ENCODE data around the gene NPFF. TPM values are rescaled to one million over a fixed set of nuclear protein-coding genes. Genes with fewer than 3 reads are reported as not detected.
A peak's percentile ranks its signal among the peaks of the same experiment; 100 is the strongest.

NPFF gene
- total RNA-seq, 1 experiment from 2014 or later = not detected

GRCh38 chr12:53499266-53500141 is 7.8 kb downstream of the NPFF start, which contains the start of gene MAP3K12:
Gene MAP3K12 (minus strand): TSS chr12:53499458. CDS start chr12:53487391, 12,067 bp downstream.
- H3K9me3 Mint-ChIP-seq (ENCODE audit: low read depth, unreplicated experiment) = no peaks in the 10 kb centered on the region
- intact Hi-C loops (cut with micrococcal nuclease; ENCODE audit: unreplicated experiment) = no loop called here
- no TSS peak for BruUV-seq (replicated peaks)
- TF ChIP-seq, protein P1, sequence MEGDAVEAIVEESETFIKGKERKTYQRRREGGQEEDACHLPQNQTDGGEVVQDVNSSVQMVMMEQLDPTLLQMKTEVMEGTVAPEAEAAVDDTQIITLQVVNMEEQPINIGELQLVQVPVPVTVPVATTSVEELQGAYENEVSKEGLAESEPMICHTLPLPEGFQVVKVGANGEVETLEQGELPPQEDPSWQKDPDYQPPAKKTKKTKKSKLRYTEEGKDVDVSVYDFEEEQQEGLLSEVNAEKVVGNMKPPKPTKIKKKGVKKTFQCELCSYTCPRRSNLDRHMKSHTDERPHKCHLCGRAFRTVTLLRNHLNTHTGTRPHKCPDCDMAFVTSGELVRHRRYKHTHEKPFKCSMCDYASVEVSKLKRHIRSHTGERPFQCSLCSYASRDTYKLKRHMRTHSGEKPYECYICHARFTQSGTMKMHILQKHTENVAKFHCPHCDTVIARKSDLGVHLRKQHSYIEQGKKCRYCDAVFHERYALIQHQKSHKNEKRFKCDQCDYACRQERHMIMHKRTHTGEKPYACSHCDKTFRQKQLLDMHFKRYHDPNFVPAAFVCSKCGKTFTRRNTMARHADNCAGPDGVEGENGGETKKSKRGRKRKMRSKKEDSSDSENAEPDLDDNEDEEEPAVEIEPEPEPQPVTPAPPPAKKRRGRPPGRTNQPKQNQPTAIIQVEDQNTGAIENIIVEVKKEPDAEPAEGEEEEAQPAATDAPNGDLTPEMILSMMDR (IDR thresholded peaks at IDR 0.05; ENCODE audit: unreplicated experiment) = no peak
- peak; percentile 32 for DNase-seq
- H3K4me3 Mint-ChIP-seq (ENCODE audit: low read depth, unreplicated experiment) = peak within 1 kb of the TSS; percentile 76
- peaks cover 10% of the 10 kb centered on the region for H3K27me3 Mint-ChIP-seq (ENCODE audit: unreplicated experiment)
- H3K27ac Mint-ChIP-seq (ENCODE audit: unreplicated experiment) = peak within 1 kb of the TSS; percentile 62
- CTCF ChIA-PET = interaction anchor here (0.6 kb wide), 1 partner anchor 15 kb away, joined by 4 read pairs; no protein-coding TSS in a partner anchor
- peaks cover 43% of the 10 kb centered on the region for H3K36me3 Mint-ChIP-seq (ENCODE audit: insufficient read depth, unreplicated experiment)
- H3K4me1 Mint-ChIP-seq (ENCODE audit: low read depth, unreplicated experiment) = peaks cover 29% of the 10 kb centered on the region

DNA sequence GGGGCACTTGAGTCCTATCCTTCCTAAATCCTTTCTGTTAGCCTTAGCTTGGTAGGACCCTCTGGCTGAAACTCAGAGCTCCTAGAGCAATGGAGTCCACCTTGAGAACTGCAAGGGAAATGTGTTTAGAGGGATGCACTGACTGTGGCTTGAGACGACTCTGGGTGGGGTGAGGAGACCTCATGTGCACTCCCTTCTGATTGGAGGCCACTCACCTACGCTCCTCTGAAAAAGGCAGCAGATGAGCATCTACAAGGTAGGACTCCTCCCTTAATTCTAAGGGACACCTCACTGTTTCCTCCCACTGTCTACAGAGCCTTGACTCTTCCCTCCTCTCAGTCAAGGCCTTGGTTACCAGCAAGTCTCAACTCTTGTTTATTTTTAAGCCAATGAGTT is 9.1 kb downstream of the NPFF start:
- no peak overlapping the region for H3K27ac Mint-ChIP-seq (ENCODE audit: unreplicated experiment)
- CTCF ChIA-PET = no interaction called here

DNA sequence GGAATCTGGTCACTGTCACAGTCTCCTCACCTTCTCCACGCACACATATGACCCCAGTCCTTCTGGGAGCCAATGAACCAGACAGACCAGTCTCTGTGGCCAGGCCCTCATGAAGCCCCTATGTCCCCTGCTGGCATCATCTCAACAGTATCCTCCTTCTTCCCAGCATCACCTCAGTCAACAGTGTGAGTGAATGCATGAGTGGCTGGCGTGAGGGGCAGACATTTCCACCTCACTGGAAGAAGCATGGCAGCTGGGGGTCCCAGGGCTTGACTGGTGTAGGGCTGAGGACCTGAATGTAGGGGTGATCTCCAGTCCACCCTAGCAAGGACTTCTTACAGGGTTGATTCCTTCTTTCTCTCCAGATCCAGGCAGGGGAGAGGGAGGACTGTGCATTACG is 9.8 kb downstream of the NPFF start:
- intact Hi-C loops (cut with micrococcal nuclease; ENCODE audit: unreplicated experiment) = no loop called here
- CTCF ChIA-PET = no interaction called here
- Mint-ChIP-seq H3K36me3 (ENCODE audit: insufficient read depth, unreplicated experiment) (peaks cover 50% of the 10 kb centered on the region), H3K9me3 (ENCODE audit: low read depth, unreplicated experiment) (no peaks in the 10 kb centered on the region), H3K4me1 (ENCODE audit: low read depth, unreplicated experiment) (peaks cover 43% of the 10 kb centered on the region), H3K4me3 (ENCODE audit: low read depth, unreplicated experiment) (no peak overlapping the region), H3K27ac (ENCODE audit: unreplicated experiment) (no peak overlapping the region), H3K27me3 (ENCODE audit: unreplicated experiment) (peaks cover 10% of the 10 kb centered on the region)
- no peak for DNase-seq
- TF ChIP-seq, protein P1 (IDR thresholded peaks at IDR 0.05; ENCODE audit: unreplicated experiment) = no peak
- no TSS peak for BruUV-seq (replicated peaks)

More for the DNA sequence above, 9.1 kb downstream of the NPFF start:
- H3K36me3 Mint-ChIP-seq (ENCODE audit: insufficient read depth, unreplicated experiment) = peaks cover 44% of the 10 kb centered on the region
- TF ChIP-seq, protein P1 (IDR thresholded peaks at IDR 0.05; ENCODE audit: unreplicated experiment) = no peak
- peaks cover 10% of the 10 kb centered on the region for H3K27me3 Mint-ChIP-seq (ENCODE audit: unreplicated experiment)
- H3K4me3 Mint-ChIP-seq (ENCODE audit: low read depth, unreplicated experiment) = peak overlapping the region; percentile 76
- no peaks in the 10 kb centered on the region for H3K9me3 Mint-ChIP-seq (ENCODE audit: low read depth, unreplicated experiment)
- intact Hi-C loops (cut with micrococcal nuclease; ENCODE audit: unreplicated experiment) = no loop called here
- peaks cover 40% of the 10 kb centered on the region for H3K4me1 Mint-ChIP-seq (ENCODE audit: low read depth, unreplicated experiment)
- no TSS peak for BruUV-seq (replicated peaks)
- no peak for DNase-seq

DNA sequence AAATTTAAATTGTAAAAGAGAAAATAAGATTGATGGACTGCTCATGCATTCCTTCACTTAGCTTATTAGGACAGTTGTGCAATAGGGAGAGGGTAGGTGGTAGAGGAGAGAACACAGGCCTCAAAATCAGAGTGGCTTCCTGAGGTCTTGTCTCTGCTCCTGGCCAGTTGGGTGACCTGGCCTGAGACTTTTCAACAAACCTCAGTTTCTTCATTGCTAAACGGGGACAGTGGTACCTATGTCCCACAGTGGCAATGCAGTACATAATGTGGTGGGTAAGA is 10.6 kb downstream of the NPFF start:
- no peaks in the 10 kb centered on the region for H3K9me3 Mint-ChIP-seq (ENCODE audit: low read depth, unreplicated experiment)
- peaks cover 36% of the 10 kb centered on the region for H3K4me1 Mint-ChIP-seq (ENCODE audit: low read depth, unreplicated experiment)
- peaks cover 10% of the 10 kb centered on the region for H3K27me3 Mint-ChIP-seq (ENCODE audit: unreplicated experiment)
- TF ChIP-seq, protein P1 (IDR thresholded peaks at IDR 0.05; ENCODE audit: unreplicated experiment) = no peak
- CTCF ChIA-PET = interaction anchor here (0.9 kb wide), 1 partner anchor 176 kb away, joined by 3 read pairs; the partner anchor contains the start of gene AAAS
- no peak for DNase-seq
- H3K27ac Mint-ChIP-seq (ENCODE audit: unreplicated experiment) = no peak overlapping the region
- intact Hi-C loops (cut with micrococcal nuclease; ENCODE audit: unreplicated experiment) = no loop called here
- no peak overlapping the region for H3K4me3 Mint-ChIP-seq (ENCODE audit: low read depth, unreplicated experiment)
- H3K36me3 Mint-ChIP-seq (ENCODE audit: insufficient read depth, unreplicated experiment) = peaks cover 54% of the 10 kb centered on the region
- no TSS peak for BruUV-seq (replicated peaks)

Data from Calu3 (cell line).